DOHH2 (cell line): ENCODE results near the gene DHRS13.

Experiments
- EZH2phosphoT487 ChIP-seq: fragments of 200-600 bp; sonication (generic); IDR thresholded peaks from 2 replicates; pipeline ENCODE4 v1.6.1; 2017; ENCODE audit warnings: borderline replicate concordance, mild to moderate bottlenecking, antibody characterized with exemption, low read length, moderate library complexity, mixed read lengths
- TF ChIP-seq, protein P1 (sequence below): fragments of 200-600 bp; sonication (generic); IDR thresholded peaks from one replicate; pipeline ENCODE4 v1.5.1; 2014; ENCODE audit warnings: antibody characterized with exemption, mild to moderate bottlenecking, low read depth, low read length; ENCODE audit not compliant: poor library complexity, severe bottlenecking

DNA sequence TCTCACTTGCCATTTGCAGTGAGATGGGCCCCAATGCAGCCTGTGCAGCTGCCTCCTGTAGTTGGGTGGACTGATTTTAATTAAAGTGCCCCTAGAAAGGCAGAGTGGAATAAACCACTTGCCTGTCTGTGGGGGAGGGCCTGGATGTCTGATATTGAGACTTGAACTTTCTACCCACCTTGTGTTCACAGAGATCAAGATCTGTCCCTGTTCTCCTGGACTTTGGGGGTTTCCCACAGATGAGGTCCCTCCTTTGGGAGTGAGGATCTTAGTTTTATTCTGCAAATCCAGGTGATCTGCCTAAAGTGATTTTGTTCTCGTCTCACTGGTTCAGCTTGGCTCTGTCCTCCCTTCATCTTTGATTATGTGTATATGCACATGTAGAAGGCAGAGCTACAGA, 7.7 kb upstream of the DHRS13 start:
- TF ChIP-seq, protein P1, sequence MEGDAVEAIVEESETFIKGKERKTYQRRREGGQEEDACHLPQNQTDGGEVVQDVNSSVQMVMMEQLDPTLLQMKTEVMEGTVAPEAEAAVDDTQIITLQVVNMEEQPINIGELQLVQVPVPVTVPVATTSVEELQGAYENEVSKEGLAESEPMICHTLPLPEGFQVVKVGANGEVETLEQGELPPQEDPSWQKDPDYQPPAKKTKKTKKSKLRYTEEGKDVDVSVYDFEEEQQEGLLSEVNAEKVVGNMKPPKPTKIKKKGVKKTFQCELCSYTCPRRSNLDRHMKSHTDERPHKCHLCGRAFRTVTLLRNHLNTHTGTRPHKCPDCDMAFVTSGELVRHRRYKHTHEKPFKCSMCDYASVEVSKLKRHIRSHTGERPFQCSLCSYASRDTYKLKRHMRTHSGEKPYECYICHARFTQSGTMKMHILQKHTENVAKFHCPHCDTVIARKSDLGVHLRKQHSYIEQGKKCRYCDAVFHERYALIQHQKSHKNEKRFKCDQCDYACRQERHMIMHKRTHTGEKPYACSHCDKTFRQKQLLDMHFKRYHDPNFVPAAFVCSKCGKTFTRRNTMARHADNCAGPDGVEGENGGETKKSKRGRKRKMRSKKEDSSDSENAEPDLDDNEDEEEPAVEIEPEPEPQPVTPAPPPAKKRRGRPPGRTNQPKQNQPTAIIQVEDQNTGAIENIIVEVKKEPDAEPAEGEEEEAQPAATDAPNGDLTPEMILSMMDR = no peak
- TF ChIP-seq EZH2phosphoT487 = no peak
